ENCODE measurements around the gene LRMDA.

The LRMDA gene

GRCh38 chr10:75663947-75664664 is 232.7 kb downstream of the LRMDA start:
- TF ChIP-seq CTCF (IDR thresholded peaks at IDR 0.05; ENCODE audit: insufficient read depth, low read depth, low read length, missing control alignments) = no peak
- no peak for DNase-seq (ENCODE audit: low read depth)
- H3K4me3 ChIP-seq (ENCODE audit: low read depth, low read length) = no peak overlapping the region

- no peak for TF ChIP-seq CTCF (IDR thresholded peaks at IDR 0.05; ENCODE audit: insufficient read depth, low read depth, low read length, missing control alignments)
- no peak for DNase-seq (ENCODE audit: low read depth)
- no peak overlapping the region for H3K4me3 ChIP-seq (ENCODE audit: low read depth, low read length)
Observed at GRCh38 chr10:75664968-75665367, 233.5 kb downstream of the LRMDA start.

- no peak for TF ChIP-seq CTCF (IDR thresholded peaks at IDR 0.05; ENCODE audit: insufficient read depth, low read depth, low read length, missing control alignments)
- no peak for DNase-seq (ENCODE audit: low read depth)
- H3K4me3 ChIP-seq (ENCODE audit: low read depth, low read length) = no peak overlapping the region
Observed at GRCh38 chr10:75665707-75666106, 234.3 kb downstream of the LRMDA start.

GRCh38 chr10:75672111-75672671 is 240.8 kb downstream of the LRMDA start:
- no peak overlapping the region for H3K4me3 ChIP-seq (ENCODE audit: low read depth, low read length)
- TF ChIP-seq CTCF (IDR thresholded peaks at IDR 0.05; ENCODE audit: insufficient read depth, low read depth, low read length, missing control alignments) = no peak

GRCh38 chr10:75672842-75673241 is 241.4 kb downstream of the LRMDA start:
- no peak for DNase-seq (ENCODE audit: low read depth)
- no peak for TF ChIP-seq CTCF (IDR thresholded peaks at IDR 0.05; ENCODE audit: insufficient read depth, low read depth, low read length, missing control alignments)
- H3K4me3 ChIP-seq (ENCODE audit: low read depth, low read length) = no peak overlapping the region

More at GRCh38 chr10:75672111-75672671, 240.8 kb downstream of the LRMDA start:
- no peak for DNase-seq (ENCODE audit: low read depth)

- no peak for TF ChIP-seq CTCF (IDR thresholded peaks at IDR 0.05; ENCODE audit: insufficient read depth, low read depth, low read length, missing control alignments)
- no peak overlapping the region for H3K4me3 ChIP-seq (ENCODE audit: low read depth, low read length)
- no peak for DNase-seq (ENCODE audit: low read depth)
Observed at GRCh38 chr10:75677541-75677940, 246.1 kb downstream of the LRMDA start.

- no peak for TF ChIP-seq CTCF (IDR thresholded peaks at IDR 0.05; ENCODE audit: insufficient read depth, low read depth, low read length, missing control alignments)
- no peak for DNase-seq (ENCODE audit: low read depth)
Observed at GRCh38 chr10:75678527-75678926, 247.1 kb downstream of the LRMDA start.

More at GRCh38 chr10:75678527-75678926, 247.1 kb downstream of the LRMDA start:
- no peak overlapping the region for H3K4me3 ChIP-seq (ENCODE audit: low read depth, low read length)
